ENCODE measurements around the gene UGT3A2. TPM values are rescaled to one million over a fixed set of nuclear protein-coding genes. Genes with fewer than 3 reads are reported as not detected.
A peak's percentile ranks its signal among the peaks of the same experiment; 100 is the strongest.

The UGT3A2 gene
- total and polyA plus RNA-seq, 2 experiments from 2014 or later, result 1.8 to 3.5 TPM

DNA sequence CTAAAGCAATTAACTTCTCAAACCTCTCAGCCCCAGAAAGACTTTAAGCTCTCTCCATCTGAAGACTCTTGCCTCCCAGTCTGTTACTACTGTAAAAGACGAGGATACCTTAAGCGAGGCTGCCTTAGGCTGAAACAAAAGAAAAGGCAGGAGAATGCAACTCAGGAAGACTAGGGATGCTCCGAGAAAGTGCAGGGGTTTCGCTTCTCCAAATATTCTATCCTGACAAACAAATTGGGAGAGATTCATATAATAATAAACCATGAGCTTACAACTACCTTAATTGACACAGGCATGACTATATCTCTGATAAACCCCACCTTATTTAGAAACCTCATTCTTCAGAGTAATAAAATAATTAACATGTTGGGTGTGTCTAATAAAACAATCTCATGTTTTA lies 70.6 kb downstream of the UGT3A2 start:
- Histone ChIP-seq H3K9me2 (replicated peaks; ENCODE audit: insufficient read depth) (no peaks in the 10 kb centered on the region), H3K36me3 (replicated peaks; ENCODE audit: insufficient read depth, low read depth) (no peaks in the 10 kb centered on the region), H3K79me2 (no peaks in the 10 kb centered on the region), H3K9me3 (ENCODE audit: low read depth) (no peaks in the 10 kb centered on the region), H4K20me1 (ENCODE audit: insufficient read depth, poor library complexity, severe bottlenecking) (no peaks in the 10 kb centered on the region), H2AFZ (no peak overlapping the region), H3K4me2 (no peak overlapping the region), H3K4me1 (ENCODE audit: insufficient read depth) (no peaks in the 10 kb centered on the region), H3K27me3 (peaks cover 13% of the 10 kb centered on the region), H3K27ac (no peak overlapping the region), H3K4me3 (no peak overlapping the region)
- 73% methylated on average over 4 of the region's 4 CpGs for WGBS (ENCODE audit: low lambda C conversion rate, missing lambda C conversion rate)
- TF ChIP-seq EZH2phosphoT487 (IDR thresholded peaks at IDR 0.05; ENCODE audit: low read depth, severe bottlenecking, unreplicated experiment), result no peak
- TF ChIP-seq EZH2 (IDR thresholded peaks at IDR 0.05; ENCODE audit: borderline replicate concordance), result no peak
- TF ChIP-seq, protein P1, sequence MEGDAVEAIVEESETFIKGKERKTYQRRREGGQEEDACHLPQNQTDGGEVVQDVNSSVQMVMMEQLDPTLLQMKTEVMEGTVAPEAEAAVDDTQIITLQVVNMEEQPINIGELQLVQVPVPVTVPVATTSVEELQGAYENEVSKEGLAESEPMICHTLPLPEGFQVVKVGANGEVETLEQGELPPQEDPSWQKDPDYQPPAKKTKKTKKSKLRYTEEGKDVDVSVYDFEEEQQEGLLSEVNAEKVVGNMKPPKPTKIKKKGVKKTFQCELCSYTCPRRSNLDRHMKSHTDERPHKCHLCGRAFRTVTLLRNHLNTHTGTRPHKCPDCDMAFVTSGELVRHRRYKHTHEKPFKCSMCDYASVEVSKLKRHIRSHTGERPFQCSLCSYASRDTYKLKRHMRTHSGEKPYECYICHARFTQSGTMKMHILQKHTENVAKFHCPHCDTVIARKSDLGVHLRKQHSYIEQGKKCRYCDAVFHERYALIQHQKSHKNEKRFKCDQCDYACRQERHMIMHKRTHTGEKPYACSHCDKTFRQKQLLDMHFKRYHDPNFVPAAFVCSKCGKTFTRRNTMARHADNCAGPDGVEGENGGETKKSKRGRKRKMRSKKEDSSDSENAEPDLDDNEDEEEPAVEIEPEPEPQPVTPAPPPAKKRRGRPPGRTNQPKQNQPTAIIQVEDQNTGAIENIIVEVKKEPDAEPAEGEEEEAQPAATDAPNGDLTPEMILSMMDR (IDR thresholded peaks at IDR 0.05; ENCODE audit: poor library complexity), result no peak
- DNase-seq (ENCODE audit: low spot score), result no peak

DNA sequence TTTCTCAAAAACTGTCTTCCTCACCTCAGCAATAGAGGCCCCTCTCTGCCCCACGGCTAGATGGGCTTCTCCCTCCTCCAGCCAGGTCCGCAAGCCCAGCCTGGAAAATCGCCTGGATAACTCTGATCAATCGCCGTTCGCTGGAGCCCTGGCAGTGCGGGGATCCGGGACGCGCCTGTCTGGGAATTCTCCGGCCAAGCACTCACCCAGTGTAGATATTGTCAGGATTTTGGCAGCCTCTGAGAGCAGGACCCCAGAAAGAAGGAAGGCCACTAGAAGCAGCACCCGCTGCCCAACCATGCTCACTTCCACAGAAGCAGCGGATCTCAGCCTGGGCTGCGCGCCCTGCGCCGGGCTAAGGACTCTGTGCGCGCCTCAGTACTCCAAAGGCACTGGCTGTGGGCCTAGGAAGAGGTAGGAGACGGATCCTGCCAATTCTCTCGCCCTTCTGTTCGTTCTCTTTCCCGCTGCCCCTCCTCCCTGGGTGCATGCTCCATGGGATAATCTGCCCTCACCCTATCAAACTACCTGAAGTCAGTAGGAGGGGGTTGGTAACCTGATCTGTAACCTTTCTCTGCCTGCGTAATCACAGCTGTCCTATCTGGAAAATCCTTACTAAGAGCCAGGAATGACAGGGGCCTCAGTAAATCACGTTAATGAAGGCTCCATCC lies 75.6 kb downstream of the UGT3A2 start, which contains the start of gene UGT3A1:
UGT3A1 (minus strand) TSS at position 450 of the 671 bp plus-strand sequence; CDS start at position 300, 150 bp downstream.
- Histone ChIP-seq H3K4me2 (peak within 1 kb of the TSS; percentile 76), H3K27ac (peak within 1 kb of the TSS; percentile 12)
- DNase-seq (ENCODE audit: low spot score), result peak; percentile 22

GRCh38 chr5:35990520-35990919 lies 76.2 kb downstream of the UGT3A2 start:
- Histone ChIP-seq H3K9me3 (ENCODE audit: low read depth) (no peaks in the 10 kb centered on the region), H2AFZ (no peak overlapping the region), H3K27ac (no peak overlapping the region), H3K4me2 (peak overlapping the region; percentile 76), H3K4me1 (ENCODE audit: insufficient read depth) (no peaks in the 10 kb centered on the region), H3K9me2 (replicated peaks; ENCODE audit: insufficient read depth) (no peaks in the 10 kb centered on the region), H3K27me3 (peaks cover 29% of the 10 kb centered on the region), H3K4me3 (no peak overlapping the region), H3K36me3 (replicated peaks; ENCODE audit: insufficient read depth, low read depth) (no peaks in the 10 kb centered on the region), H4K20me1 (ENCODE audit: insufficient read depth, poor library complexity, severe bottlenecking) (no peaks in the 10 kb centered on the region), H3K79me2 (no peaks in the 10 kb centered on the region)
- 30% methylated on average over 12 of the region's 12 CpGs for WGBS (ENCODE audit: low lambda C conversion rate, missing lambda C conversion rate)
- TF ChIP-seq, protein P1 (IDR thresholded peaks at IDR 0.05; ENCODE audit: poor library complexity), result no peak
- TF ChIP-seq EZH2phosphoT487 (IDR thresholded peaks at IDR 0.05; ENCODE audit: low read depth, severe bottlenecking, unreplicated experiment) (no peak), EZH2 (IDR thresholded peaks at IDR 0.05; ENCODE audit: borderline replicate concordance) (no peak)
- no peak for DNase-seq (ENCODE audit: low spot score)

More for the DNA sequence above, 75.6 kb downstream of the UGT3A2 start, which contains the start of gene UGT3A1:
- H3K27me3 ChIP-seq, result peaks cover 29% of the 10 kb centered on the region
- no peak within 1 kb of the TSS for H2AFZ ChIP-seq
- WGBS (ENCODE audit: low lambda C conversion rate, missing lambda C conversion rate), result 6% methylated on average over 25 of the region's 25 CpGs
- H3K9me3 ChIP-seq (ENCODE audit: low read depth), result no peaks in the 10 kb centered on the region
- H3K79me2 ChIP-seq, result no peaks in the 10 kb centered on the region
- no peaks in the 10 kb centered on the region for H3K9me2 ChIP-seq (replicated peaks; ENCODE audit: insufficient read depth)
- no peak for TF ChIP-seq EZH2 (IDR thresholded peaks at IDR 0.05; ENCODE audit: borderline replicate concordance)
- TF ChIP-seq EZH2phosphoT487 (IDR thresholded peaks at IDR 0.05; ENCODE audit: low read depth, severe bottlenecking, unreplicated experiment), result no peak
- TF ChIP-seq, protein P1 (IDR thresholded peaks at IDR 0.05; ENCODE audit: poor library complexity), result no peak
- no peaks in the 10 kb centered on the region for H3K36me3 ChIP-seq (replicated peaks; ENCODE audit: insufficient read depth, low read depth)
- H3K4me1 ChIP-seq (ENCODE audit: insufficient read depth), result no peaks in the 10 kb centered on the region
- H4K20me1 ChIP-seq (ENCODE audit: insufficient read depth, poor library complexity, severe bottlenecking), result no peaks in the 10 kb centered on the region
- H3K4me3 ChIP-seq, result no peak within 1 kb of the TSS
